ENCODE measurements around the gene ST6GALNAC3.

The ST6GALNAC3 gene

GRCh38 chr1:76510672-76511557 lies 436.4 kb downstream of the ST6GALNAC3 start:
- Histone ChIP-seq H3K27me3 (ENCODE audit: control insufficient read depth in 1 of 2, insufficient read depth in 2 of 2, low read length in 2 of 2) (no peaks in the 10 kb centered on the region), H3K36me3 (ENCODE audit: control insufficient read depth in 1 of 2, insufficient read depth in 2 of 2, low read length in 2 of 2) (no peaks in the 10 kb centered on the region), H3K27ac (ENCODE audit: low read depth, low read length) (no peak overlapping the region), H3K4me1 (ENCODE audit: control insufficient read depth in 1 of 2, insufficient read depth in 2 of 2, low read length in 2 of 2) (no peaks in the 10 kb centered on the region), H3K4me3 (ENCODE audit: low read depth in 1 of 2, low read length in 2 of 2) (no peak overlapping the region), H3K9me3 (ENCODE audit: control insufficient read depth in 1 of 2, low read length in 2 of 2) (no peaks in the 10 kb centered on the region), H3K9ac (ENCODE audit: low read depth in 1 of 2, low read length in 2 of 2) (no peak overlapping the region)

- Histone ChIP-seq H3K27me3 (ENCODE audit: control insufficient read depth in 1 of 2, insufficient read depth in 2 of 2, low read length in 2 of 2) (no peaks in the 10 kb centered on the region), H3K9ac (ENCODE audit: low read depth in 1 of 2, low read length in 2 of 2) (no peak overlapping the region), H3K9me3 (ENCODE audit: control insufficient read depth in 1 of 2, low read length in 2 of 2) (no peaks in the 10 kb centered on the region), H3K4me3 (ENCODE audit: low read depth in 1 of 2, low read length in 2 of 2) (no peak overlapping the region), H3K27ac (ENCODE audit: low read depth, low read length) (no peak overlapping the region), H3K36me3 (ENCODE audit: control insufficient read depth in 1 of 2, insufficient read depth in 2 of 2, low read length in 2 of 2) (no peaks in the 10 kb centered on the region), H3K4me1 (ENCODE audit: control insufficient read depth in 1 of 2, insufficient read depth in 2 of 2, low read length in 2 of 2) (no peaks in the 10 kb centered on the region)
These were observed 437.1 kb downstream of the ST6GALNAC3 start for GRCh38 chr1:76511558-76512179.

- no peaks in the 10 kb centered on the region for H3K36me3 ChIP-seq (ENCODE audit: control insufficient read depth in 1 of 2, insufficient read depth in 2 of 2, low read length in 2 of 2)
- H3K9ac ChIP-seq (ENCODE audit: low read depth in 1 of 2, low read length in 2 of 2): no peak overlapping the region
- no peak overlapping the region for H3K4me3 ChIP-seq (ENCODE audit: low read depth in 1 of 2, low read length in 2 of 2)
- H3K4me1 ChIP-seq (ENCODE audit: control insufficient read depth in 1 of 2, insufficient read depth in 2 of 2, low read length in 2 of 2): no peaks in the 10 kb centered on the region
- H3K27ac ChIP-seq (ENCODE audit: low read depth, low read length): no peak overlapping the region
- H3K27me3 ChIP-seq (ENCODE audit: control insufficient read depth in 1 of 2, insufficient read depth in 2 of 2, low read length in 2 of 2): no peaks in the 10 kb centered on the region
- H3K9me3 ChIP-seq (ENCODE audit: control insufficient read depth in 1 of 2, low read length in 2 of 2): no peaks in the 10 kb centered on the region
These were observed 456.4 kb downstream of the ST6GALNAC3 start for GRCh38 chr1:76530953-76531352.

GRCh38 chr1:76541618-76542017 lies 467.1 kb downstream of the ST6GALNAC3 start:
- Histone ChIP-seq H3K27ac (ENCODE audit: low read depth, low read length) (no peak overlapping the region), H3K4me3 (ENCODE audit: low read depth in 1 of 2, low read length in 2 of 2) (no peak overlapping the region), H3K9ac (ENCODE audit: low read depth in 1 of 2, low read length in 2 of 2) (no peak overlapping the region), H3K9me3 (ENCODE audit: control insufficient read depth in 1 of 2, low read length in 2 of 2) (no peaks in the 10 kb centered on the region), H3K36me3 (ENCODE audit: control insufficient read depth in 1 of 2, insufficient read depth in 2 of 2, low read length in 2 of 2) (no peaks in the 10 kb centered on the region), H3K27me3 (ENCODE audit: control insufficient read depth in 1 of 2, insufficient read depth in 2 of 2, low read length in 2 of 2) (no peaks in the 10 kb centered on the region), H3K4me1 (ENCODE audit: control insufficient read depth in 1 of 2, insufficient read depth in 2 of 2, low read length in 2 of 2) (peaks cover 12 to 23% of the 10 kb centered on the region in 2 donors)

GRCh38 chr1:76542359-76542758 lies 467.8 kb downstream of the ST6GALNAC3 start:
- Histone ChIP-seq H3K36me3 (ENCODE audit: control insufficient read depth in 1 of 2, insufficient read depth in 2 of 2, low read length in 2 of 2) (no peaks in the 10 kb centered on the region), H3K9ac (ENCODE audit: low read depth in 1 of 2, low read length in 2 of 2) (no peak overlapping the region), H3K4me1 (ENCODE audit: control insufficient read depth in 1 of 2, insufficient read depth in 2 of 2, low read length in 2 of 2) (peaks cover 17 to 30% of the 10 kb centered on the region in 2 donors), H3K4me3 (ENCODE audit: low read depth in 1 of 2, low read length in 2 of 2) (no peak overlapping the region), H3K9me3 (ENCODE audit: control insufficient read depth in 1 of 2, low read length in 2 of 2) (no peaks in the 10 kb centered on the region), H3K27me3 (ENCODE audit: control insufficient read depth in 1 of 2, insufficient read depth in 2 of 2, low read length in 2 of 2) (no peaks in the 10 kb centered on the region), H3K27ac (ENCODE audit: low read depth, low read length) (no peak overlapping the region)

GRCh38 chr1:76543495-76543894 lies 468.9 kb downstream of the ST6GALNAC3 start:
- H3K9me3 ChIP-seq (ENCODE audit: control insufficient read depth in 1 of 2, low read length in 2 of 2): no peaks in the 10 kb centered on the region
- H3K9ac ChIP-seq (ENCODE audit: low read depth in 1 of 2, low read length in 2 of 2): no peak overlapping the region
- H3K27me3 ChIP-seq (ENCODE audit: control insufficient read depth in 1 of 2, insufficient read depth in 2 of 2, low read length in 2 of 2): no peaks in the 10 kb centered on the region
- H3K36me3 ChIP-seq (ENCODE audit: control insufficient read depth in 1 of 2, insufficient read depth in 2 of 2, low read length in 2 of 2): no peaks in the 10 kb centered on the region
- peaks cover 19 to 38% of the 10 kb centered on the region in 2 donors for H3K4me1 ChIP-seq (ENCODE audit: control insufficient read depth in 1 of 2, insufficient read depth in 2 of 2, low read length in 2 of 2)
- H3K27ac ChIP-seq (ENCODE audit: low read depth, low read length): no peak overlapping the region
- no peak overlapping the region for H3K4me3 ChIP-seq (ENCODE audit: low read depth in 1 of 2, low read length in 2 of 2)

GRCh38 chr1:76546354-76546933 lies 471.9 kb downstream of the ST6GALNAC3 start:
- Histone ChIP-seq H3K9me3 (ENCODE audit: control insufficient read depth in 1 of 2, low read length in 2 of 2) (no peaks in the 10 kb centered on the region), H3K4me1 (ENCODE audit: control insufficient read depth in 1 of 2, insufficient read depth in 2 of 2, low read length in 2 of 2) (peaks cover 17 to 33% of the 10 kb centered on the region in 2 donors), H3K27ac (ENCODE audit: low read depth, low read length) (no peak overlapping the region)

GRCh38 chr1:76547916-76548315 lies 473.4 kb downstream of the ST6GALNAC3 start:
- H3K9me3 ChIP-seq (ENCODE audit: control insufficient read depth in 1 of 2, low read length in 2 of 2): no peaks in the 10 kb centered on the region
- no peaks in the 10 kb centered on the region for H3K27me3 ChIP-seq (ENCODE audit: control insufficient read depth in 1 of 2, insufficient read depth in 2 of 2, low read length in 2 of 2)
- no peaks in the 10 kb centered on the region for H3K36me3 ChIP-seq (ENCODE audit: control insufficient read depth in 1 of 2, insufficient read depth in 2 of 2, low read length in 2 of 2)
- H3K9ac ChIP-seq (ENCODE audit: low read depth in 1 of 2, low read length in 2 of 2): no peak overlapping the region
- H3K4me1 ChIP-seq (ENCODE audit: control insufficient read depth in 1 of 2, insufficient read depth in 2 of 2, low read length in 2 of 2): peaks cover 17 to 33% of the 10 kb centered on the region in 2 donors
- H3K27ac ChIP-seq (ENCODE audit: low read depth, low read length): no peak overlapping the region
- H3K4me3 ChIP-seq (ENCODE audit: low read depth in 1 of 2, low read length in 2 of 2): peak overlapping the region; percentile 7 to 38

More at GRCh38 chr1:76546354-76546933, 471.9 kb downstream of the ST6GALNAC3 start:
- Histone ChIP-seq H3K27me3 (ENCODE audit: control insufficient read depth in 1 of 2, insufficient read depth in 2 of 2, low read length in 2 of 2) (no peaks in the 10 kb centered on the region), H3K9ac (ENCODE audit: low read depth in 1 of 2, low read length in 2 of 2) (no peak overlapping the region), H3K4me3 (ENCODE audit: low read depth in 1 of 2, low read length in 2 of 2) (no peak overlapping the region), H3K36me3 (ENCODE audit: control insufficient read depth in 1 of 2, insufficient read depth in 2 of 2, low read length in 2 of 2) (no peaks in the 10 kb centered on the region)

GRCh38 chr1:76548513-76549100 lies 474.1 kb downstream of the ST6GALNAC3 start:
- peaks cover 17 to 33% of the 10 kb centered on the region in 2 donors for H3K4me1 ChIP-seq (ENCODE audit: control insufficient read depth in 1 of 2, insufficient read depth in 2 of 2, low read length in 2 of 2)
- H3K4me3 ChIP-seq (ENCODE audit: low read depth in 1 of 2, low read length in 2 of 2): peak overlapping the region in 1 of 2 donors; percentile 38
- H3K9me3 ChIP-seq (ENCODE audit: control insufficient read depth in 1 of 2, low read length in 2 of 2): no peaks in the 10 kb centered on the region
- H3K9ac ChIP-seq (ENCODE audit: low read depth in 1 of 2, low read length in 2 of 2): no peak overlapping the region
- no peak overlapping the region for H3K27ac ChIP-seq (ENCODE audit: low read depth, low read length)
- no peaks in the 10 kb centered on the region for H3K36me3 ChIP-seq (ENCODE audit: control insufficient read depth in 1 of 2, insufficient read depth in 2 of 2, low read length in 2 of 2)
- no peaks in the 10 kb centered on the region for H3K27me3 ChIP-seq (ENCODE audit: control insufficient read depth in 1 of 2, insufficient read depth in 2 of 2, low read length in 2 of 2)

GRCh38 chr1:76554283-76554682 lies 479.7 kb downstream of the ST6GALNAC3 start:
- H3K4me1 ChIP-seq (ENCODE audit: control insufficient read depth in 1 of 2, insufficient read depth in 2 of 2, low read length in 2 of 2): no peaks in the 10 kb centered on the region
- no peaks in the 10 kb centered on the region for H3K27me3 ChIP-seq (ENCODE audit: control insufficient read depth in 1 of 2, insufficient read depth in 2 of 2, low read length in 2 of 2)
- no peaks in the 10 kb centered on the region for H3K9me3 ChIP-seq (ENCODE audit: control insufficient read depth in 1 of 2, low read length in 2 of 2)
- no peak overlapping the region for H3K4me3 ChIP-seq (ENCODE audit: low read depth in 1 of 2, low read length in 2 of 2)
- no peaks in the 10 kb centered on the region for H3K36me3 ChIP-seq (ENCODE audit: control insufficient read depth in 1 of 2, insufficient read depth in 2 of 2, low read length in 2 of 2)
- H3K9ac ChIP-seq (ENCODE audit: low read depth in 1 of 2, low read length in 2 of 2): no peak overlapping the region
- no peak overlapping the region for H3K27ac ChIP-seq (ENCODE audit: low read depth, low read length)

Data from duodenal mucosa (tissue), 2 donors.